SK-N-SH treated with all-trans-retinoic acid at 6 μM for 48 hours (cell line): ENCODE data around the gene RFPL2.

ENCODE experiments used
- ARNTL ChIP-seq: fragments of 450-650 bp; formaldehyde crosslinking; IDR thresholded peaks from 2 replicates; pipeline ENCODE4 v1.5.0; 2020; ENCODE audit warnings: low read depth, mild to moderate bottlenecking, moderate library complexity, borderline replicate concordance
- TF ChIP-seq, protein P1 (sequence below): fragments of 250-450 bp; sonication (Bioruptor Pico); IDR thresholded peaks from 2 replicates; pipeline ENCODE4 v1.5.1; 2020; ENCODE audit warnings: low read depth, mild to moderate bottlenecking, moderate library complexity
- TF ChIP-seq, protein P2 (sequence below): fragments of 250-450 bp; sonication (Bioruptor Pico); IDR thresholded peaks from 2 replicates; pipeline ENCODE4 v1.5.0; 2020; ENCODE audit warnings: mild to moderate bottlenecking, moderate library complexity

DNA sequence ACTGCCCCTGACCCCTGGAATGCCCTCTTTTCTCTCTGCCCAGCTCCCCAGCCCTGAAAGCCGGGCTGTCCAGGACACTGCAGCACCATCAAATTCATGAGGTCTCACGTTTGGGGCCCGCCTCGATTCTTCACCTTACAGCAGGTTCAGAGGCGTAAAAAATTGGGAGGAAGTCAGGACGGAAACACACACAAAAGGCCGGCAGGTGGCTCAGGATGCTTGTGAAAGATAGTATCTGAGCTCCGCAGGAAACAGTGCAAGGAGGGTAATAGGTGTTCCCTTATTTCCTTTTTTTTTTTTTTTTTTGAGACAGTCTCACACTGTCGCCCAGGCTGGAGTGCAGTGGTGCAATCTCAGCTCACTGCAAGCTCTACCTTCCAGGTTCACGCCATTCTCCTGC lies 4.1 kb downstream of the RFPL2 start:
- no peak for TF ChIP-seq ARNTL (CRISPR knock-in tag)
- TF ChIP-seq, protein P1, sequence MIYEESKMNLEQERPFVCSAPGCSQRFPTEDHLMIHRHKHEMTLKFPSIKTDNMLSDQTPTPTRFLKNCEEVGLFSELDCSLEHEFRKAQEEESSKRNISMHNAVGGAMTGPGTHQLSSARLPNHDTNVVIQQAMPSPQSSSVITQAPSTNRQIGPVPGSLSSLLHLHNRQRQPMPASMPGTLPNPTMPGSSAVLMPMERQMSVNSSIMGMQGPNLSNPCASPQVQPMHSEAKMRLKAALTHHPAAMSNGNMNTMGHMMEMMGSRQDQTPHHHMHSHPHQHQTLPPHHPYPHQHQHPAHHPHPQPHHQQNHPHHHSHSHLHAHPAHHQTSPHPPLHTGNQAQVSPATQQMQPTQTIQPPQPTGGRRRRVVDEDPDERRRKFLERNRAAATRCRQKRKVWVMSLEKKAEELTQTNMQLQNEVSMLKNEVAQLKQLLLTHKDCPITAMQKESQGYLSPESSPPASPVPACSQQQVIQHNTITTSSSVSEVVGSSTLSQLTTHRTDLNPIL (CRISPR knock-in tag): no peak
- TF ChIP-seq, protein P2, sequence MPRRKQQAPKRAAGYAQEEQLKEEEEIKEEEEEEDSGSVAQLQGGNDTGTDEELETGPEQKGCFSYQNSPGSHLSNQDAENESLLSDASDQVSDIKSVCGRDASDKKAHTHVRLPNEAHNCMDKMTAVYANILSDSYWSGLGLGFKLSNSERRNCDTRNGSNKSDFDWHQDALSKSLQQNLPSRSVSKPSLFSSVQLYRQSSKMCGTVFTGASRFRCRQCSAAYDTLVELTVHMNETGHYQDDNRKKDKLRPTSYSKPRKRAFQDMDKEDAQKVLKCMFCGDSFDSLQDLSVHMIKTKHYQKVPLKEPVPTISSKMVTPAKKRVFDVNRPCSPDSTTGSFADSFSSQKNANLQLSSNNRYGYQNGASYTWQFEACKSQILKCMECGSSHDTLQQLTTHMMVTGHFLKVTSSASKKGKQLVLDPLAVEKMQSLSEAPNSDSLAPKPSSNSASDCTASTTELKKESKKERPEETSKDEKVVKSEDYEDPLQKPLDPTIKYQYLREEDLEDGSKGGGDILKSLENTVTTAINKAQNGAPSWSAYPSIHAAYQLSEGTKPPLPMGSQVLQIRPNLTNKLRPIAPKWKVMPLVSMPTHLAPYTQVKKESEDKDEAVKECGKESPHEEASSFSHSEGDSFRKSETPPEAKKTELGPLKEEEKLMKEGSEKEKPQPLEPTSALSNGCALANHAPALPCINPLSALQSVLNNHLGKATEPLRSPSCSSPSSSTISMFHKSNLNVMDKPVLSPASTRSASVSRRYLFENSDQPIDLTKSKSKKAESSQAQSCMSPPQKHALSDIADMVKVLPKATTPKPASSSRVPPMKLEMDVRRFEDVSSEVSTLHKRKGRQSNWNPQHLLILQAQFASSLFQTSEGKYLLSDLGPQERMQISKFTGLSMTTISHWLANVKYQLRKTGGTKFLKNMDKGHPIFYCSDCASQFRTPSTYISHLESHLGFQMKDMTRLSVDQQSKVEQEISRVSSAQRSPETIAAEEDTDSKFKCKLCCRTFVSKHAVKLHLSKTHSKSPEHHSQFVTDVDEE (CRISPR knock-in tag): no peak
